NT2/D1 (cell line): ENCODE data around the gene KIF20B.

ENCODE experiments used
- SUZ12 ChIP-seq: IDR thresholded peaks from 2 replicates; pipeline ENCODE4 v1.6.1; 2011; ENCODE audit not compliant: insufficient read length, insufficient read depth; ENCODE audit errors: extremely low read depth
- YY1 ChIP-seq: IDR thresholded peaks from 2 replicates; pipeline ENCODE4 v1.6.1; 2011; ENCODE audit not compliant: insufficient read length, insufficient read depth
- ZNF274 ChIP-seq: IDR thresholded peaks from 2 replicates; pipeline ENCODE4 v1.6.1; 2011; ENCODE audit warnings: mild to moderate bottlenecking, low read depth, low read length

GRCh38 chr10:89701242-89702120 is at the start of gene KIF20B:
- TF ChIP-seq YY1 = peak; percentile 70
- TF ChIP-seq ZNF274 = no peak
- TF ChIP-seq SUZ12 = no peak
